Stimulated activated CD4-positive, alpha-beta T cell treated with anti-CD3 and anti-CD28 coated beads, Interleukin-4, amount 100 ng/mL, for 24 hours (primary cell): ENCODE results near the gene DYRK4.
"Not testable (repeated sequence)": the region's sequence is repeated elsewhere in the genome, so short reads cannot be mapped to it uniquely, and the experiment has no call there.

Source experiments
- DNase-seq: peaks from one replicate; pipeline ENCODE4 v3.0.0-alpha.2; 2020

Gene DYRK4, protein sequence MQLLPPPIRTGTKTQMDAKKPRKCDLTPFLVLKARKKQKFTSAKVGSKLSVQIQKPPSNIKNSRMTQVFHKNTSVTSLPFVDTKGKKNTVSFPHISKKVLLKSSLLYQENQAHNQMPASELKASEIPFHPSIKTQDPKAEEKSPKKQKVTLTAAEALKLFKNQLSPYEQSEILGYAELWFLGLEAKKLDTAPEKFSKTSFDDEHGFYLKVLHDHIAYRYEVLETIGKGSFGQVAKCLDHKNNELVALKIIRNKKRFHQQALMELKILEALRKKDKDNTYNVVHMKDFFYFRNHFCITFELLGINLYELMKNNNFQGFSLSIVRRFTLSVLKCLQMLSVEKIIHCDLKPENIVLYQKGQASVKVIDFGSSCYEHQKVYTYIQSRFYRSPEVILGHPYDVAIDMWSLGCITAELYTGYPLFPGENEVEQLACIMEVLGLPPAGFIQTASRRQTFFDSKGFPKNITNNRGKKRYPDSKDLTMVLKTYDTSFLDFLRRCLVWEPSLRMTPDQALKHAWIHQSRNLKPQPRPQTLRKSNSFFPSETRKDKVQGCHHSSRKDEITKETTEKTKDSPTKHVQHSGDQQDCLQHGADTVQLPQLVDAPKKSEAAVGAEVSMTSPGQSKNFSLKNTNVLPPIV

GRCh38 chr12:4562034-4562657, at the start of gene DYRK4:
Gene DYRK4, plus strand, starts transcription at chr12:4562208. Its CDS starts 38 bp downstream, at chr12:4562246.
- DNase-seq = no peak

DNA sequence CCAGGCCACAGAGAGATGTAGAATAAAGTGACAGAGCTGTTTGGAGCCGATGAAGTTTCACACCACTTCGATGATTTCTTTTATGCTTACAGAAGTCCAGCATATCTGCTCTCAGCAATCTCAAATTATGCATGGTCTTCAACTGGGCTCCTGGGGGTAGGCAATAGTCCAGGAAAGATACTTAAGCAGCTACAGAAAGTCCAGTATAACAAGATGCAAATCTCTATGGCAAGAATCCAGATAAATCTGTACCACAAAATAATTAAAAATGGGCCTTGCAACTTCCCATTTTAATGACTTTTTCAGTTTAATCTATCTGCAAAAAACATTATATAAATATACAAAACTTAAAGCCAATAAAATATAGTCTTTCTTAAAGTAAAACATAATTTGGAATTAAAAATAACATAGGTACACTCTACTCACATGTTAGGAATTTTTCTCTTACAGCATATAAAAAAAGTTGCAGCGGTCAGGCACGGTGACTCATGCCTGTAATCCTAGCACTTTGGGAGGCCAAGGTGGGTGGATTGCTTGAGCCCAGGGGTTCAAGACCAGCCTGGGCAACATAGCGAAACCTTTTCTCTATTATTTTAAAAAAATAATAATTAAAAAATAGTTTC, 43.8 kb upstream of the DYRK4 start:
- DNase-seq = no peak

GRCh38 chr12:4523443-4523842, 38.6 kb upstream of the DYRK4 start:
- not testable (repeated sequence) for DNase-seq

DNA sequence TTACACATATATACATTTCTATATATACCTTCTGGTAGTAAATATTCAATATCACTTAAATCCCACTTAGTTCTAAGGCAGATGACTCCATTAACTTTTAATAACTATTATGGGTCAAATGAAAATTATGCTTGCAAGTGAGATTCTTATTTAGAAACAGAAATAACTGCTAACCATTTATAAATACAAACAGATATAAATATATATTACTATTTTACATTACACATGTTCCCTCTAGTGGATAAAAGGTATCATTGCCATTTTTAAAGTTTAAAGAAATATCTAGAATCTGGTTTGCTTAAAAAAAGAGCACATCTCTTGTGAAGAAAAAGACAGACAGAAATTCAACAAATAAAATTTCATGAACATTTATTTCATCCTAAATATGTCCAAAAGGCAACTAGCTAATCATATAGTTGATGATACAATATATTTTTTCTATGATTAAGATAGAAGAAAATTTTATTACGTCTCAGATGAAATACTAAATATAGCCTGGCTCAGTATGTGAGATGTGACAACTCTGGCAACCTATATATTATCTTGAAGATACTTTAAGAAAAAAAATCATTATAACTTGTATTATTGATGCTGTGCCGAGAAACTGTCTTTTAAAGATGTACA, 35.0 kb upstream of the DYRK4 start:
- DNase-seq = no peak

DNA sequence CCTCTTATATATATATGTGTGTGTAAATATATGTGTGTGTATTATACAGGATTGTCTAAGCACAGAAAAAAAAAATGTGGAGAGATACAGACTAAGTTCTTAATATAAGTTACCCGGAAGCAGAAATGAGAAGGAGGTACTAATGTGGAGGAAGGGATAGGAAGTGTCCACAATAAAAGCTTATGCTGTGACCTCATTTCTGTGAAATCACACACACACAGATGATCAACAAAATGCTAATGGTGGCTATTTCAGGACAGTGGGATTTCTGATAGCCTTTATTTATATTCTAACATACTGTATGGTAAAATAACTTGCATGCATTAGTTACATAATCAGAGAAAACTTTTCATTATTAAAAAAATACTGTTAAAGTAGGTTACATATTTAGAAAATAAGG, 31.8 kb upstream of the DYRK4 start:
- DNase-seq = no peak

- no peak for DNase-seq
These were observed 30.9 kb upstream of the DYRK4 start for GRCh38 chr12:4530982-4531586.

- no peak for DNase-seq
These were observed 26.9 kb upstream of the DYRK4 start for GRCh38 chr12:4535092-4535491.

DNA sequence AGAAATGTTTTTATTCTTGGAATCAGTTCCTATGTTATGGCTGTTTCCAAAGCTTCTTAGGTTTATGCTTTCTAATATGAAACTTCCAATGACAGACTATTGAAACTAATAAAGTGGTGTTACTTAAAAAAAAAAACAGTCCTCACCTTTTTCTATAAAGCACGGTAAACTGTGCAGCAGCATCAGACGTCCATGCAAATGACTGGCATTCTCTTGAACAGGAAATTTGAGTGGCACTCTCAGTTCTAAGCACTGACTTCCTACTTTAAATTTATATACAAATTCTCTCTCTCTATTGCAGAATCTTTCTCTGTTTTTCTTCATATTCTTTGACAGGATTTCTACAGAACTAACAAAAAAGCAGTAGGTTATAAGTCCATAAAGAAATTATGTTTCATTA, 26.1 kb upstream of the DYRK4 start:
- no peak for DNase-seq

DNA sequence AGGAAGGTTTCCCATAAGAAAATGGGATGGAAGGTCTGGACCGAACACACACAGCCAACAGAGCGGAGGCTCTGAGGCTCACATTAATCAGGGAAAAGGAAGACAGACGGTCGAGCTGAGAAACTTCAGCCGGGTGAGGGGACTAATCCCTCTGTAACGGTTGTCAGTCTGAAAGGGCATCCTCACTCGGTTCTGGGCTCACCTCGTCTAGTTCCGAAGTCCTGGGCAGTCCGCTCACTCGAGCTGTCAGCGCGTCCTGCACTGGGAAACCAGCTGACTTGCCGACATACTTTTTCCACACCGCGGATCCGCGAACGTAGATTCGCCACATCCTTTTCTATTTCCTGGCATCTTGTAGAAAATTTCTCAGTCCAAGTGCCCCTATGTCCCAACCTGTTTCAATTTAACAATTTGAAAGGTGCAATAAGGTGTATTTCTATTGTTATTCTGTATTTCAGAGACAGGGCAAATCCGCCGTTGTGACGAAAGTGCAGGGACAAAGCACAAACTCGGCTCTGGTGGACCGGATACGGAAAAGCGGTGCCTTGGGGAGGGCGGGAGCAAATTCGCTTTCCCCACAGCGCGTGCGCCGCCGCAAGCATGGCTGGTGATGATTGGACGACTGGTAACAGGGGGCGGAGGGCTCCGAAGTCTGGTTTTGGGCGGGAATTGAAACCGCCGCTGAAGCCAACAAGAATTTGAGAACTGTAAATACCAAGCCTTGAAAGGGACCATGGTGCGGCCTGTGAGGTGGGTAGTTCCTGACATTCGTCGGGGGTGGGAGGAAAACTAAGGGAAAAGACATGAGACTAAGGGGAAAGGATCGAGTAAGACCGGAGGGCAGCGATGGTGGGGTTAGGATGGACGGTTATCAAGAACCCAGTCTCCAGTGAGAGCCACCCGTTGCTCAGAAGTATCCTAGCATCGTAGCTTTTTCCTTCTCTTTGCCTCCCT, 23.5 kb upstream of the DYRK4 start, which contains the start of gene RAD51AP1:
RAD51AP1 (plus strand) TSS at position 684 of the 954 bp plus-strand sequence; CDS start at position 734, 50 bp downstream.
- DNase-seq = peak; percentile 96

- DNase-seq = no peak
These were observed 22.7 kb upstream of the DYRK4 start for GRCh38 chr12:4539167-4539870.

DNA sequence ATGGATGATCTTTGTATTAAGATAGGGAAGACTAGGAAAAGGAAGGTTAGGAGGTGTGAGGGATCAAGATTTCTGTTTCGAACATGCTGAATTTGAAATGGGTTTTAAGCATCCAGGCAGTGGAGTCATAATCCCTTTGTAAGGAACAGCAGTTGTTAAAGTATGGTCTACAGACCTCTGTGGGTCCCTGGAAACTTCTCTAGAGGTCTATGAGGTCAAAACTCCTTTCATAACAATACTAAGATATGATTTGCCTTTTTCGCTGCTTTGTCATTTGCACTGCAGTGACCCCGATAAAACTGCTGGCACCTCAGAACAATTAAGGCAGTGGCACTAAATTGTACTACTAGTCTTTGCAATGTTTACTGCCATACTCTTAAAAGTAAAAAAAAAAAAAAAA, 21.8 kb upstream of the DYRK4 start:
- no peak for DNase-seq

DNA sequence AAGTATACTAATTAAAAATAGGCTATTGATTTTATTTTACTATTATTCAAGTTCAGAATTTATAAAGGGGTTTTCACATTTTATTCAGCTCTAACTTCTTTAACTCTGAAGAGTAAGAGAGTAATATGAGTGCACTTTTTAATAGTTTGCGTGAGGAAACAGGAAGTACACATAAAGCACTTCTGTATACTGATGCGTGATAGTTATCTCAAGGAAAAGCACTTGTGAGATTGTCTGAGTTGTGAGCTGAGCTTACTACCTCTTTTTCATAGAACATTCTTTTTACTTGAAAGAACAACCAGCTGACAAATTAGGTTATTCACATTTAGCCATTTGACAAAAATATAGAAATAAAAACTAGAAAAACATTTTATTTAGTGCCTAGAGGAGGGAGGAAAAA, 21.4 kb upstream of the DYRK4 start:
- no peak for DNase-seq

- DNase-seq = no peak
These were observed 16.8 kb upstream of the DYRK4 start for GRCh38 chr12:4545195-4545594.

- DNase-seq = no peak
These were observed 9.8 kb upstream of the DYRK4 start for GRCh38 chr12:4552191-4552590.

DNA sequence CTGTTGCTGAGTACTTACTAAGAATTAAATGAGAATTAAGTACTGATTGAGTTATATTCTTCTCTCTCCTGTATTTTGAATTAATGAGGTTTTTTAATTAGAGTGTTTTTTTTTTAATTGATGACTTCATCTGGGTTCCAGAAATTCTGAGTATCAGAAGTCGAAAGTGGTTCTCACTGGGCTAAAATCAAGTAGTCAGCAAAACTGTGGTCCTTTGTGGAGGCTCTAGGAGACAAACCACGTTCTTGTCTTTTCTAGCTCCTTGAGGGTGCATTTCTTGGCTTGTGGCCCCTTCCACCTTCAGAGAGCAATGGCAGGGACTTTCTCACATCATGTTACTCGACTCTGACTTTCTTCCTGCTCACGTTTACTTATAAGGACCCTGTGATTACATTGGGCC, 8.1 kb upstream of the DYRK4 start:
- DNase-seq = no peak

DNA sequence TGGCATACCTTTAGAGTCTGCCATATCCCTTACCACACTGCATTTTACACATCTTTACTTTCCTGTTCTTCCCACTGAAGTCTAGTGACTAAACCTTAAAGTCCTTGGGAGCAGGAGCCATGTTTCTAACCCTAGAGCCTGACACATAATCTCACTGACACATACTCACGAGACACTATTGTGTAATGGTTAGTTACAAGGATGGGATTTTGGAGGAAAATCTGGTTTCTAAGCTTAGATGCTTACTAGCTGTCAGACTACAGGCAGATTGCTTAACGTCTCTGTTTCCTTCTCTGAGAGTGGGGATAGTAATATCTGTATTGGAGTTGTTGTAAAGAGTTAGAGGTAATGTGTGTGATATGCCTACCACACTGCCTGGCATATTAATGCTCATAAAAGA, 6.2 kb upstream of the DYRK4 start:
- DNase-seq = no peak

DNA sequence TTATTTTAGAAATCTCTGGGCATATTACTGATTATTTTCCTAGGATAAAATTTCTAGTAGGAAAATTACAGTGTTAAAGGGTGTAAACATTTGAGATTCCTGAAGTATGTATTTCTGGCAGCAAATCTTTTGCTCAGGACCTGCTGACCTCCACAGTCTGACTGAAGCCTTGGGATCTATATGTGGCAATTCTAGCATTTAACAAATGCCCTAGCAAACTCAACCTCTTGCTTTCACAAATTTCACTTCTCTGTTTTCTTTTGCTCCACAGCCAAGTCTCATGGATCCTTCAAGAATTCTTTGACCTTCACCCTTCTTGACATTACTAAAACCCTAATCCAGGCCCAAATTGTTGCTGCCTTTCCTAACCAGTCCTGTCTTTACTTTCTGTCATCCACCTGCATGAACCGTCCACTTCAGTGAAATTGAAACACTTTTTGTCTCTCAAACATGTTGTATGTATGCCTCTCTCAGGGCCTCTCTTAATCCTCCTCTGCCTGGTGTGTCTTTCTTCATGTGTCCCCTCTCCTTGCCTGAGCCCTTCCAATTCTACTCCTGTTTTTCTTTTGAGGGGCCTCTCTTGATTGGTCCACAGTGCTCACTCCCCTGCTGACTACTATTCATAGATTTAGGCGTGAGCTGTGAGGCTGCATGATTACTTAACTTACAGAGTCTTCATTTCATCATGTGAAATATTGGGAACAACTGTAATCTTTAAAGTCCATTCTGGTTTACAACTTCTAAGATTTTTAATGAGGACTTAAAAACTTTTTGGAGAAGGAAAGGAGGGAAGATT, 5.1 kb upstream of the DYRK4 start:
- DNase-seq = no peak

- DNase-seq = no peak
These were observed 4.4 kb upstream of the DYRK4 start for GRCh38 chr12:4557586-4557985.

DNA sequence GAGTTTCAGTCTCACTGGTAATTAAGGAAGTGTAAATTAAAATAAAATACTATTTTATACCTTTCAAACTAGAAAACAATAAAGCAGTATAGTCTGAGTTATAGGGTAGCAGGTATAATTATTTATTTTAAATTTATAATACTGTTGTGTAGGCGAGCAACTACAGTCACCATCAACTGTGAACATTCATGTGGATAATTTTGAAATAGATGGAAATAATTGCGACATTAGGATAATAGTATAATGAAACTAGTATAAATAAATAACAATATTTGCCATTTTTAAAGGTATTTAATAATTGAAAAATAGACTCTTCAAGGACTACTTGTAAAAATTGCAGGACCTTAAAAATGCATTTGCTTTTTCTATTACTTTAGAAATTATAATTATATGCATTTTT, 3.8 kb upstream of the DYRK4 start:
- DNase-seq = no peak

GRCh38 chr12:4563336-4563735, 1.3 kb downstream of the DYRK4 start:
- DNase-seq = no peak
